NCI-H748 (cell line): ENCODE data around the gene MUC6.
"Not testable (repeated sequence)": the region's sequence is repeated elsewhere in the genome, so short reads cannot be mapped to it uniquely, and the experiment has no call there.

Experiments used
- DNase-seq: peaks from one replicate; lab custom pipeline; 2025; ENCODE audit not compliant: unreplicated experiment; lab: John Stamatoyannopoulos, UW

MUC6 gene

GRCh38 chr11:1025410-1026162 lies 10.9 kb downstream of the MUC6 start:
- no peak for DNase-seq

GRCh38 chr11:1024597-1025409 lies 11.7 kb downstream of the MUC6 start:
- DNase-seq: no peak

GRCh38 chr11:1023811-1024596 lies 12.5 kb downstream of the MUC6 start:
- no peak for DNase-seq

GRCh38 chr11:1022908-1023810 lies 13.4 kb downstream of the MUC6 start:
- DNase-seq: no peak

GRCh38 chr11:1022411-1022810 lies 14.1 kb downstream of the MUC6 start:
- no peak for DNase-seq

GRCh38 chr11:1020211-1020905 lies 16.2 kb downstream of the MUC6 start:
- no peak for DNase-seq

- DNase-seq: no peak
These were observed 17.1 kb downstream of the MUC6 start for GRCh38 chr11:1019321-1019910.

- no peak for DNase-seq
These were observed 18.4 kb downstream of the MUC6 start for GRCh38 chr11:1018091-1018490.

GRCh38 chr11:1017269-1018005 lies 19.1 kb downstream of the MUC6 start:
- no peak for DNase-seq

GRCh38 chr11:1016610-1017126 lies 19.9 kb downstream of the MUC6 start:
- not testable (repeated sequence) for DNase-seq

- no peak for DNase-seq
These were observed 20.5 kb downstream of the MUC6 start for GRCh38 chr11:1015826-1016545.

- DNase-seq: no peak
These were observed 21.5 kb downstream of the MUC6 start for GRCh38 chr11:1015064-1015463.

GRCh38 chr11:1014276-1014675 lies 22.2 kb downstream of the MUC6 start:
- no peak for DNase-seq

- no peak for DNase-seq
These were observed 22.9 kb downstream of the MUC6 start for GRCh38 chr11:1013631-1013935.

- DNase-seq: no peak
These were observed 23.5 kb downstream of the MUC6 start for GRCh38 chr11:1012740-1013630.

GRCh38 chr11:1012291-1012690 lies 24.2 kb downstream of the MUC6 start:
- DNase-seq: no peak

GRCh38 chr11:1011320-1011698 lies 25.2 kb downstream of the MUC6 start:
- DNase-seq: no peak
